Activated T-cell treated with anti-CD3 and anti-CD28 coated beads, Interleukin-2, amount 50 U/mL, for 72 hours (primary cell): Measurements from ENCODE around the gene PAX8. TPM values are rescaled to one million over a fixed set of nuclear protein-coding genes. Genes with fewer than 3 reads are reported as not detected.
"Not testable (repeated sequence)": the region's sequence is repeated elsewhere in the genome, so short reads cannot be mapped to it uniquely, and the experiment has no call there.

ENCODE experiments used
- ATAC-seq, 2 donors: fragments of 150-1000 bp; cut with Tn5 transposase; replicated peaks in 1 of 2; 2 replicates each; pipeline ENCODE4 v1.10.0; 2021; ENCODE audit warnings: moderate library complexity in 2 of 2, mild to moderate bottlenecking in 1 of 2
- DNase-seq, 2 donors: peaks; one replicate each; pipeline ENCODE4 v3.0.0; 2021 to 2022; ENCODE audit warnings: mixed read lengths in 1 of 2
- H3K27ac Mint-ChIP-seq: one replicate; pipeline ENCODE4 v1.8.0; 2022; ENCODE audit warnings: mild to moderate bottlenecking, moderate library complexity, mixed read lengths
- H3K27me3 Mint-ChIP-seq: one replicate; pipeline ENCODE4 v1.8.0; 2022; ENCODE audit warnings: low read depth, mixed read lengths
- H3K36me3 Mint-ChIP-seq, 2 donors: one replicate each; pipeline ENCODE4 v1.8.0; 2022; ENCODE audit warnings: mixed read lengths in 2 of 2, mild to moderate bottlenecking in 1 of 2; ENCODE audit not compliant: insufficient read depth in 2 of 2
- H3K4me1 Mint-ChIP-seq: one replicate; pipeline ENCODE4 v1.8.0; 2022; ENCODE audit warnings: low read depth, mixed read lengths
- H3K4me3 Mint-ChIP-seq, 2 donors: one replicate each; pipeline ENCODE4 v1.8.0; 2022; ENCODE audit warnings: mild to moderate bottlenecking in 2 of 2, mixed read lengths in 2 of 2, moderate library complexity in 2 of 2
- H3K9me3 Mint-ChIP-seq, 2 donors: one replicate each; pipeline ENCODE4 v1.8.0; 2022; ENCODE audit warnings: mixed read lengths in 2 of 2
- total RNA-seq, 2 donors: library from RNA; stranded (reverse); gene quantifications; one replicate each; pipeline ENCODE4 v1.2.3, GENCODE V29; 2022

The PAX8 gene
- total RNA-seq = 1 to 10 TPM; 3.0 to 4.3 TPM

GRCh38 chr2:113278742-113279139, at the start of gene PAX8:
PAX8 (minus strand) TSS chr2:113278921; CDS start chr2:113278394, 527 bp downstream.
- Mint-ChIP-seq H3K27ac (no peak within 1 kb of the TSS), H3K27me3 (peaks cover 37% of the 10 kb centered on the region), H3K36me3 (no peaks in the 10 kb centered on the region), H3K9me3 (no peaks in the 10 kb centered on the region), H3K4me1 (peaks cover 10% of the 10 kb centered on the region), H3K4me3 (no peak within 1 kb of the TSS)
- no peak for ATAC-seq
- no peak for DNase-seq

DNA sequence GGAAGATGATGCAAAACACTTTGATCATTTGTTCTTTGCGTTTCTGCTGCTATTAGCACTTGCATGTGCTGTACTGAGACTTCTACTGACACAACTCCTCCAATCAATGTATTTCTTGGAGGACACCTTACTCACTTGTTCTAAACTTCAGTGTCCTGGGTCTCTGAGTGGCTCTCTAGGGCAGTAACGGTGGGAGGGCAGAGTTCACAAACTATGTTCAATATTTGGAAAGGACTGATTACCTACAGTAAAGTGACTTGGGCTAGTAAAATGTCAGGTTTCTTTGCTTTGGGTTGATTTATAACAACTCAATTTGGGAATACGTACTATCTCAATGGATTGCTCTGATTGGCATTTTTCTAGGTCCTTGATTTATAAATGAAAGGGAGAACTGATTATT, 49.3 kb upstream of the PAX8 start:
- peaks cover 43% of the 10 kb centered on the region for H3K4me1 Mint-ChIP-seq
- no peak for DNase-seq
- no peaks in the 10 kb centered on the region for H3K36me3 Mint-ChIP-seq
- peaks cover 7% of the 10 kb centered on the region for H3K27me3 Mint-ChIP-seq
- H3K27ac Mint-ChIP-seq = peak overlapping the region; percentile 52
- no peak for ATAC-seq
- H3K4me3 Mint-ChIP-seq = no peak overlapping the region
- H3K9me3 Mint-ChIP-seq = no peaks in the 10 kb centered on the region

DNA sequence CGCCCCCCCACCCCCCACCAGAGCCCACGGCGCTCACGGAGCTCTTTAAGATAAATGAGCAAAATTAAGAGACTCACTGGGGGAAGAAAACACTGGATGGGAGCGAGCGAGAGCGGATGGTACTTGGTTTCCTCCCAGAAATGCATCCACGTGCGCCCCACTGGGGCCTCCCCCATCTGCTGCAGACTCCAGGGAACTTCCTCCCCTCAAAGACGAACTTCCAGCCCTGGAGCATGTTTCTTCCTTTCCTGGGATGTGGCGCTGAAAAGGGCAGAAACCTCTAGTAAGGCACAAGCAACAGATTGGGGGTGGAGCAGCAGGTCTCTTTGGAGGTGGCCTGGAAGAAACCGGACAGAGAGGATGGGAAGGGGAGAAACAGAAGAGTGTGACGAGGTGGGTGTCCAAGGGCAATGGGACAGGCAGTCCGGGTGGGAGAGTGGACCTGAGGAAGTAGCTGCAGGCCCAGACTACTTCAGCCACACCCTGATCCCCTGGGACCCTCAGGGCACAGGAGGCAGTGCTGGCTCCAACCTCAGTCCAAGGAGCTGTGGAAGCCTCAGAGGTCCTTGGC, 46.5 kb upstream of the PAX8 start:
- DNase-seq, H3K36me3 Mint-ChIP-seq, H3K27ac Mint-ChIP-seq, ATAC-seq, H3K9me3 Mint-ChIP-seq, H3K27me3 Mint-ChIP-seq: not testable (repeated sequence)
- Mint-ChIP-seq H3K4me1 (peaks cover 36% of the 10 kb centered on the region), H3K4me3 (peak overlapping the region; percentile 71 to 79)

GRCh38 chr2:113324684-113325160, 46.0 kb upstream of the PAX8 start:
- no peaks in the 10 kb centered on the region for H3K36me3 Mint-ChIP-seq
- DNase-seq = peak; percentile 28 to 51
- no peak overlapping the region for H3K27ac Mint-ChIP-seq
- H3K9me3 Mint-ChIP-seq = no peaks in the 10 kb centered on the region
- H3K27me3 Mint-ChIP-seq = peaks cover 8% of the 10 kb centered on the region
- H3K4me1 Mint-ChIP-seq = peaks cover 31% of the 10 kb centered on the region
- H3K4me3 Mint-ChIP-seq = peak overlapping the region; percentile 71 to 79
- peak; percentile 75 to 79 for ATAC-seq

- not testable (repeated sequence) for DNase-seq, H3K4me3 Mint-ChIP-seq, ATAC-seq, H3K36me3 Mint-ChIP-seq, H3K9me3 Mint-ChIP-seq, H3K27ac Mint-ChIP-seq
- peaks cover 15% of the 10 kb centered on the region for H3K4me1 Mint-ChIP-seq
- peaks cover 14% of the 10 kb centered on the region for H3K27me3 Mint-ChIP-seq
These were observed 44.4 kb upstream of the PAX8 start for GRCh38 chr2:113323129-113323528.

GRCh38 chr2:113320106-113320505, 41.4 kb upstream of the PAX8 start:
- ATAC-seq, H3K36me3 Mint-ChIP-seq, H3K27ac Mint-ChIP-seq, H3K9me3 Mint-ChIP-seq, DNase-seq, H3K4me3 Mint-ChIP-seq: not testable (repeated sequence)
- peaks cover 19% of the 10 kb centered on the region for H3K4me1 Mint-ChIP-seq
- H3K27me3 Mint-ChIP-seq = peaks cover 33% of the 10 kb centered on the region

GRCh38 chr2:113318941-113319340, 40.2 kb upstream of the PAX8 start:
- Mint-ChIP-seq H3K27me3 (peaks cover 26% of the 10 kb centered on the region), H3K4me1 (peaks cover 10% of the 10 kb centered on the region)
- not testable (repeated sequence) for H3K9me3 Mint-ChIP-seq, H3K27ac Mint-ChIP-seq, H3K4me3 Mint-ChIP-seq, H3K36me3 Mint-ChIP-seq, DNase-seq, ATAC-seq

- DNase-seq (no peak), ATAC-seq (peak; percentile 56 to 77)
- Mint-ChIP-seq H3K4me1 (peaks cover 10% of the 10 kb centered on the region), H3K9me3 (no peaks in the 10 kb centered on the region), H3K36me3 (no peaks in the 10 kb centered on the region), H3K27me3 (peaks cover 26% of the 10 kb centered on the region), H3K4me3 (no peak overlapping the region), H3K27ac (no peak overlapping the region)
These were observed 37.4 kb upstream of the PAX8 start for GRCh38 chr2:113316085-113316484.

- not testable (repeated sequence) for ATAC-seq, H3K36me3 Mint-ChIP-seq, DNase-seq, H3K27ac Mint-ChIP-seq, H3K4me3 Mint-ChIP-seq, H3K9me3 Mint-ChIP-seq
- Mint-ChIP-seq H3K4me1 (peaks cover 10% of the 10 kb centered on the region), H3K27me3 (peaks cover 24% of the 10 kb centered on the region)
These were observed 35.9 kb upstream of the PAX8 start for GRCh38 chr2:113314663-113315062.

GRCh38 chr2:113314176-113314575, 35.5 kb upstream of the PAX8 start:
- H3K27ac Mint-ChIP-seq, ATAC-seq, H3K36me3 Mint-ChIP-seq, DNase-seq, H3K9me3 Mint-ChIP-seq, H3K4me3 Mint-ChIP-seq: not testable (repeated sequence)
- peaks cover 10% of the 10 kb centered on the region for H3K4me1 Mint-ChIP-seq
- peaks cover 20% of the 10 kb centered on the region for H3K27me3 Mint-ChIP-seq

DNA sequence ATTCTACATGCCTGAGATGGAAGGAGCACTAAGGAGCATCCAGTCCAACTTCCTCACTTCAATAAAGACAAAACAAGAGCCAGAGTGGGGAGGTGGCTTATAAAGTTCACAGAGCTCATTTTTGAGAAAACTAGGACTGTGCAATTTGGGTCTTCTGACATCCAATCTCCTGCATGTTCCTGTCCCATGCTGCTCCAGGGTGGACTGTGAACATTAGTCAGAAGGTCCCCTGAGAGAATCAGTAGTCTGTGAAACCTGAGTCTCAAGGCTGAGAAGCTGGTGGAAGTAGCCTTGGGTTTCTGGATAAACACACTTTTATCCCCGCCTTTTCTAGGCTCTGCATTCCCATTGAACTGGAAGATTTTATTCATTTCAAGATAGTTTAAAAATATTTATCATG, 33.1 kb upstream of the PAX8 start:
- peaks cover 10% of the 10 kb centered on the region for H3K4me1 Mint-ChIP-seq
- H3K36me3 Mint-ChIP-seq, DNase-seq, H3K4me3 Mint-ChIP-seq, ATAC-seq, H3K9me3 Mint-ChIP-seq, H3K27ac Mint-ChIP-seq: not testable (repeated sequence)
- H3K27me3 Mint-ChIP-seq = peaks cover 13% of the 10 kb centered on the region

GRCh38 chr2:113311191-113311590, 32.5 kb upstream of the PAX8 start:
- not testable (repeated sequence) for H3K27ac Mint-ChIP-seq, H3K27me3 Mint-ChIP-seq, DNase-seq, H3K4me1 Mint-ChIP-seq, H3K9me3 Mint-ChIP-seq, H3K4me3 Mint-ChIP-seq, H3K36me3 Mint-ChIP-seq
- ATAC-seq = peak; percentile 39 to 71

DNA sequence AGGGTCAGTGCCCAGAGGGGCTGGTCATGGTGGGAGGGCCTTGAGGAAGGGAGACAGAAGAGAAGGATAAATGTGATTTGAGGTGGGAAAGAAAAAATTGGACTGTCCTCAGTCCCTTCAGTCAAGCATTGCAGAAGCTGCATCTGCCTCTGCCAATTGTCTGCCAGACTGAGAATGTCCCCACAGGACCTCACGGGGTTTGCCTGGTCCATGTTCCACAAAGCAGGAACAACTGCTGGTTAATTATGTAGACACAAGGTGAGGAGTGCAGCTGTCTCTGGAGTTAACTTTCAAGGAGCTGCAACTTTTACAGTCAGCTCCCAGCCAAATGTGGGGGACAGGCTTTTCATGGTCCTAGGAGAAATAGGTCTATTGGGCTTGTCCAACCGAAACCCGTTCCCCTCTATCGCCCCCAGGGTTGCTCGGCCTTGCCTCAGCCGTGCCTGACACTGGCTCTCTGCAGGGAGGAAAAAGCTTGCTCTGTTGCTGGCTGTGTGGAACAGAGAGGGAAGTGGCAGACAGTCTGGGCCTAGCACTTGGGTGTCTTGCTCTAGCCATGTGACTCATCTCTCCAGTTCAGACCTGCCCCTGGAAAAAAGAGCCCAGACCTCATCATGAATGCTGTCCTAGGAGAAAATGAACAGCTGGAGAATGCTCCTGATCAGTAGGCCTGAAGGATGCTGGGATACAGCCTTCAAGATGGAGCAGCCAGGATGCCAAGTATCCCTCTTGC, 31.1 kb upstream of the PAX8 start:
- Mint-ChIP-seq H3K36me3 (no peaks in the 10 kb centered on the region), H3K27ac (no peak overlapping the region), H3K9me3 (no peaks in the 10 kb centered on the region), H3K4me1 (no peaks in the 10 kb centered on the region), H3K4me3 (no peak overlapping the region), H3K27me3 (no peaks in the 10 kb centered on the region)
- DNase-seq = no peak
- ATAC-seq = no peak
